ENCODE data around the gene KSR1. TPM values are rescaled to one million over a fixed set of nuclear protein-coding genes. Genes with fewer than 3 reads are reported as not detected.
A peak's percentile ranks its signal among the peaks of the same experiment; 100 is the strongest.

The KSR1 gene
- total RNA-seq, 2 experiments from 2014 or later, result 53.9 to 58.2 TPM

- no peaks in the 10 kb centered on the region for H3K36me3 Mint-ChIP-seq (ENCODE audit: low read depth)
- no peak for TF ChIP-seq CTCF (IDR thresholded peaks at IDR 0.05)
Observed at GRCh38 chr17:27533874-27534815, 77.9 kb downstream of the KSR1 start.

GRCh38 chr17:27535178-27535928 lies 79.1 kb downstream of the KSR1 start:
- Mint-ChIP-seq H3K4me3 (no peak overlapping the region), H3K9me3 (no peaks in the 10 kb centered on the region), H3K4me1 (ENCODE audit: low read depth) (peaks cover 47% of the 10 kb centered on the region), H3K27ac (no peak overlapping the region), H3K36me3 (ENCODE audit: low read depth) (no peaks in the 10 kb centered on the region), H3K27me3 (no peaks in the 10 kb centered on the region)
- TF ChIP-seq CTCF (IDR thresholded peaks at IDR 0.05), result no peak
- ChIA-PET POLR2A (interaction anchor here (0.6 to 1.0 kb wide), 3 partner anchors 30 to 80 kb away, joined by 3 read pairs; partner anchors contain the start of gene KSR1), CTCF (interaction anchor here (1.6 kb wide), 1 partner anchor 64 kb away, joined by 5 read pairs; no protein-coding TSS in a partner anchor)
- ATAC-seq (no peak), DNase-seq (no peak)
- intact Hi-C loops (cut with micrococcal nuclease), result no loop called here

More at GRCh38 chr17:27533874-27534815, 77.9 kb downstream of the KSR1 start:
- ChIA-PET CTCF (interaction anchor here (1.2 to 1.6 kb wide), 2 partner anchors 10 to 66 kb away, joined by 3 to 5 read pairs; no protein-coding TSS in a partner anchor), POLR2A (interaction anchor here (0.9 kb wide), 1 partner anchor 10 kb away, joined by 5 read pairs; no protein-coding TSS in a partner anchor)
- Mint-ChIP-seq H3K4me1 (ENCODE audit: low read depth) (peaks cover 51% of the 10 kb centered on the region), H3K27ac (no peak overlapping the region), H3K4me3 (no peak overlapping the region), H3K27me3 (no peaks in the 10 kb centered on the region), H3K9me3 (no peaks in the 10 kb centered on the region)
- no peak for ATAC-seq
- no peak for DNase-seq
- intact Hi-C loops (cut with micrococcal nuclease), result no loop called here

GRCh38 chr17:27535975-27536374 lies 79.7 kb downstream of the KSR1 start:
- Mint-ChIP-seq H3K27ac (no peak overlapping the region), H3K36me3 (ENCODE audit: low read depth) (no peaks in the 10 kb centered on the region), H3K27me3 (no peaks in the 10 kb centered on the region), H3K4me3 (no peak overlapping the region), H3K4me1 (ENCODE audit: low read depth) (peaks cover 44% of the 10 kb centered on the region), H3K9me3 (no peaks in the 10 kb centered on the region)
- ChIA-PET POLR2A (interaction anchor here (0.7 to 1.0 kb wide), 2 partner anchors 79 to 81 kb away, joined by 3 read pairs; partner anchors contain the start of gene KSR1), CTCF (no interaction called here)
- no peak for TF ChIP-seq CTCF (IDR thresholded peaks at IDR 0.05)
- intact Hi-C loops (cut with micrococcal nuclease), result no loop called here
- no peak for DNase-seq
- ATAC-seq, result no peak

GRCh38 chr17:27536781-27537180 lies 80.5 kb downstream of the KSR1 start:
- ATAC-seq (peak; percentile 76), DNase-seq (peak; percentile 54)
- H3K27me3 Mint-ChIP-seq, result no peaks in the 10 kb centered on the region
- H3K27ac Mint-ChIP-seq, result no peak overlapping the region
- H3K4me1 Mint-ChIP-seq (ENCODE audit: low read depth), result peaks cover 45% of the 10 kb centered on the region
- no peak overlapping the region for H3K4me3 Mint-ChIP-seq
- intact Hi-C loops (cut with micrococcal nuclease), result no loop called here
- TF ChIP-seq CTCF (IDR thresholded peaks at IDR 0.05), result no peak
- H3K36me3 Mint-ChIP-seq (ENCODE audit: low read depth), result no peaks in the 10 kb centered on the region
- no peaks in the 10 kb centered on the region for H3K9me3 Mint-ChIP-seq
- ChIA-PET POLR2A (interaction anchor here (0.7 to 1.0 kb wide), 2 partner anchors 11 to 64 kb away, joined by 4 read pairs; no protein-coding TSS in a partner anchor), CTCF (interaction anchor here (2.1 kb wide), 1 partner anchor 156 kb away, joined by 5 read pairs; no protein-coding TSS in a partner anchor)
